Choroid plexus epithelial cell (primary cell): ENCODE measurements around the gene TNNT3.

ENCODE experiments used
- DNase-seq: peaks from one replicate; pipeline ENCODE4 v3.0.0-alpha.2; 2010; ENCODE audit warnings: low read depth
- H3K4me3 ChIP-seq: 2 replicates; pipeline ENCODE4 v1.5.1; 2011; ENCODE audit warnings: low read depth, mild to moderate bottlenecking, control low read depth, low read length, moderate library complexity
- CTCF ChIP-seq: conservative IDR thresholded peaks from 2 replicates; pipeline ENCODE4 v1.5.1; 2011; ENCODE audit warnings: low read depth, mild to moderate bottlenecking, control low read depth, inconsistent platforms, low read length, moderate library complexity

Gene TNNT3

DNA sequence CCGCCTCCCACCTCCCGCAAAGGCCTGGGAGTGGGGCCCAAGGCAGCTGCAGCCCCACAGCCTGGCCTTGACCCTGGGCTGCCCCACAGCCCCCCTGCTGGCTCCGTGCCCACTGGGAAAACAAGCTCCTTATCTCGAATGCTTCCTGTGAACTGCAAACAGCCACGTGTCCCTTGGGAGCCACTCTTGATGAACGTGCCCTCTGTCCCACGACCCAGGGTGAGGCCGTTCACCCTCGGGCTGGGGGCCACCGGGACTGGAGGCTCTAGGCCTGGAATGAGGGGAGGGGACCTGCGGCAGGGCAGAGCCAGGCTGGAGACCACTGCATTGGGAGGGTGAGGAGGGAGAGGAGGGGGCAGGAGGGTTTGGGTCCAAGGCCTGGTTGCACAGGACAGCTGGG is 68.7 kb downstream of the TNNT3 start:
- no peak for DNase-seq
- TF ChIP-seq CTCF, result no peak
- H3K4me3 ChIP-seq, result no peak overlapping the region
